CD8-positive, alpha-beta memory T cell (primary cell): ENCODE data around the gene DGKA. TPM values are rescaled to one million over a fixed set of nuclear protein-coding genes. Genes with fewer than 3 reads are reported as not detected.
A peak's percentile ranks its signal among the peaks of the same experiment; 100 is the strongest.

Source experiments
- CTCF ChIA-PET: fragments of 350-600 bp; sonication (Branson Sonifier 250); formaldehyde crosslinking; loops from one replicate; lab custom pipeline; 2021; ENCODE audit warnings: antibody characterized with exemption; lab: Charles Lee
- POLR2A ChIA-PET: fragments of 350-600 bp; sonication (Branson Sonifier 250); formaldehyde crosslinking; loops from one replicate; lab custom pipeline; 2021; ENCODE audit warnings: antibody characterized with exemption; lab: Charles Lee
- DNase-seq, 5 donors: peaks; one replicate each; pipeline versions ENCODE4 v3.0.0 to v3.0.0-alpha.2; 2020 to 2022; ENCODE audit warnings: mixed read lengths in 1 of 5
- H3K27ac ChIP-seq: one replicate; pipeline ENCODE4 v1.7.0; 2013; ENCODE audit warnings: low read depth, mild to moderate bottlenecking, low read length, moderate library complexity
- H3K27me3 ChIP-seq: 2 replicates; pipeline ENCODE4 v1.7.0; 2013; ENCODE audit warnings: low read length, mild to moderate bottlenecking; ENCODE audit not compliant: insufficient read depth, poor library complexity, severe bottlenecking
- H3K36me3 ChIP-seq: 2 replicates; pipeline ENCODE4 v1.7.0; 2013; ENCODE audit warnings: mild to moderate bottlenecking, low read length, moderate library complexity; ENCODE audit not compliant: insufficient read depth
- H3K4me1 ChIP-seq: 2 replicates; pipeline ENCODE4 v1.7.0; 2013; ENCODE audit warnings: mild to moderate bottlenecking, low read length, moderate library complexity; ENCODE audit not compliant: insufficient read depth
- H3K4me3 ChIP-seq: 2 replicates; pipeline ENCODE4 v1.7.0; 2013; ENCODE audit warnings: mild to moderate bottlenecking, low read length
- H3K9me3 ChIP-seq: 2 replicates; pipeline ENCODE4 v1.7.0; 2013; ENCODE audit warnings: mild to moderate bottlenecking, low read length
- H3K27ac Mint-ChIP-seq, 8 donors: one replicate each; pipeline ENCODE4 v1.8.0; 2020 to 2021; ENCODE audit warnings: mixed read lengths in 8 of 8, mild to moderate bottlenecking in 6 of 8, inconsistent platforms in 3 of 8, moderate library complexity in 3 of 8
- H3K27me3 Mint-ChIP-seq, 2 donors: one replicate each; pipeline ENCODE4 v1.8.0; 2020 to 2021; ENCODE audit warnings: mixed read lengths in 2 of 2, mild to moderate bottlenecking in 1 of 2, moderate library complexity in 1 of 2
- H3K36me3 Mint-ChIP-seq, 3 donors: one replicate each; pipeline ENCODE4 v1.8.0; 2020 to 2021; ENCODE audit warnings: mixed read lengths in 3 of 3, inconsistent platforms in 1 of 3, mild to moderate bottlenecking in 1 of 3
- H3K4me1 Mint-ChIP-seq, 3 donors: one replicate each; pipeline ENCODE4 v1.8.0; 2020 to 2021; ENCODE audit warnings: mixed read lengths in 3 of 3, inconsistent platforms in 1 of 3, mild to moderate bottlenecking in 1 of 3
- H3K4me3 Mint-ChIP-seq, 7 donors: one replicate each; pipeline ENCODE4 v1.8.0; 2020 to 2021; ENCODE audit warnings: mixed read lengths in 7 of 7, mild to moderate bottlenecking in 6 of 7, moderate library complexity in 4 of 7, inconsistent platforms in 2 of 7
- H3K9me3 Mint-ChIP-seq, 5 donors: one replicate each; pipeline ENCODE4 v1.8.0; 2020 to 2022; ENCODE audit warnings: mixed read lengths in 5 of 5, mild to moderate bottlenecking in 3 of 5, moderate library complexity in 2 of 5, inconsistent platforms in 1 of 5
- polyA plus RNA-seq: library from polyadenylated mRNA; unstranded; fragments of 300-500 nt; fragmentation: Illumina TruSeq; gene quantifications from one replicate; pipeline ENCODE4 v1.2.3, GENCODE V29; 2021
- total RNA-seq, 2 experiments: library from RNA; stranded (reverse); gene quantifications; one replicate each; pipeline ENCODE4 v1.2.3, GENCODE V29; 2021

The DGKA gene
- total and polyA plus RNA-seq, 3 experiments from 2014 or later = 221 to 236 (median 234) TPM

GRCh38 chr12:55931780-55932550, 1.0 kb downstream of the DGKA start:
- H3K9me3 ChIP-seq = no peaks in the 10 kb centered on the region
- H3K4me3 ChIP-seq = peak overlapping the region; percentile 98
- H3K36me3 Mint-ChIP-seq = peaks cover 0 to 67% (median 12%) of the 10 kb centered on the region in 3 donors
- ChIA-PET CTCF (interaction anchor here (0.6 to 11.4 kb wide), 8 partner anchors 6 to 193 kb away, joined by 3 to 96 read pairs (median 6); partner anchors contain the start of genes DNAJC14, ORMDL2, RAB5B and SARNP), POLR2A (interaction anchor here (0.5 to 3.1 kb wide), 8 partner anchors 8 to 287 kb away, joined by 3 to 25 read pairs (median 4); partner anchors contain the start of genes DNAJC14, ORMDL2, RAB5B and SARNP)
- H3K27ac ChIP-seq = peak overlapping the region; percentile 75
- H3K9me3 Mint-ChIP-seq = peaks cover 0 to 2% (median 0%) of the 10 kb centered on the region in 5 donors
- H3K27me3 Mint-ChIP-seq = peaks cover 0 to 5% of the 10 kb centered on the region in 2 donors
- DNase-seq = peak in 3 of 5 donors; percentile 17 to 33 (median 24)
- H3K4me3 Mint-ChIP-seq = peak overlapping the region; percentile 94 to 100 (median 98)
- H3K27ac Mint-ChIP-seq = peak overlapping the region; percentile 95 to 99 (median 98)
- H3K4me1 Mint-ChIP-seq = peaks cover 70 to 71% (median 70%) of the 10 kb centered on the region in 3 donors
- peaks cover 63% of the 10 kb centered on the region for H3K4me1 ChIP-seq
- H3K36me3 ChIP-seq = peaks cover 9% of the 10 kb centered on the region
- H3K27me3 ChIP-seq = no peaks in the 10 kb centered on the region

GRCh38 chr12:55932551-55932910, 1.6 kb downstream of the DGKA start:
- H3K9me3 ChIP-seq = no peaks in the 10 kb centered on the region
- Mint-ChIP-seq H3K36me3 (peaks cover 0 to 68% (median 12%) of the 10 kb centered on the region in 3 donors), H3K4me3 (peak overlapping the region; percentile 94 to 100 (median 98)), H3K9me3 (peaks cover 0 to 2% (median 0%) of the 10 kb centered on the region in 5 donors), H3K27me3 (peaks cover 0 to 1% of the 10 kb centered on the region in 2 donors), H3K4me1 (peaks cover 72 to 77% (median 76%) of the 10 kb centered on the region in 3 donors), H3K27ac (peak overlapping the region; percentile 92 to 99 (median 97))
- no peaks in the 10 kb centered on the region for H3K27me3 ChIP-seq
- ChIA-PET POLR2A (interaction anchor here (0.6 to 3.1 kb wide), 4 partner anchors 8 to 42 kb away, joined by 3 to 19 read pairs (median 4); partner anchors contain the start of gene RAB5B), CTCF (interaction anchor here (0.6 to 11.4 kb wide), 8 partner anchors 12 to 203 kb away, joined by 3 to 78 read pairs (median 4); partner anchors contain the start of genes DNAJC14, ORMDL2, RAB5B and SARNP)
- H3K36me3 ChIP-seq = peaks cover 15% of the 10 kb centered on the region
- peak in 4 of 5 donors; percentile 19 to 74 (median 58) for DNase-seq
- H3K27ac ChIP-seq = peak overlapping the region; percentile 75
- H3K4me3 ChIP-seq = peak overlapping the region; percentile 98
- peaks cover 68% of the 10 kb centered on the region for H3K4me1 ChIP-seq

- Mint-ChIP-seq H3K4me1 (peaks cover 73 to 84% (median 77%) of the 10 kb centered on the region in 3 donors), H3K27me3 (peaks cover 0 to 1% of the 10 kb centered on the region in 2 donors), H3K36me3 (peaks cover 0 to 72% (median 14%) of the 10 kb centered on the region in 3 donors), H3K4me3 (peak overlapping the region; percentile 94 to 100 (median 98)), H3K27ac (peak overlapping the region; percentile 92 to 99 (median 97)), H3K9me3 (peaks cover 0 to 2% (median 0%) of the 10 kb centered on the region in 5 donors)
- POLR2A ChIA-PET = interaction anchor here (0.6 to 1.4 kb wide), 6 partner anchors 11 to 190 kb away, joined by 3 to 4 read pairs (median 3); partner anchors contain the start of gene DNAJC14
- H3K36me3 ChIP-seq = peaks cover 22% of the 10 kb centered on the region
- H3K27ac ChIP-seq = peak overlapping the region; percentile 13
- H3K9me3 ChIP-seq = no peaks in the 10 kb centered on the region
- no peaks in the 10 kb centered on the region for H3K27me3 ChIP-seq
- no peak for DNase-seq
- H3K4me3 ChIP-seq = peak overlapping the region; percentile 98
- peaks cover 76% of the 10 kb centered on the region for H3K4me1 ChIP-seq
- CTCF ChIA-PET = interaction anchor here (0.9 to 11.4 kb wide), 6 partner anchors 9 to 204 kb away, joined by 3 to 78 read pairs (median 4); partner anchors contain the start of genes DNAJC14, ORMDL2 and SARNP
Measured at GRCh38 chr12:55933169-55933798, 2.3 kb downstream of the DGKA start.

GRCh38 chr12:55933799-55934742, 3.1 kb downstream of the DGKA start:
- peak overlapping the region; percentile 98 for H3K4me3 ChIP-seq
- H3K9me3 Mint-ChIP-seq = peaks cover 0 to 2% (median 0%) of the 10 kb centered on the region in 5 donors

GRCh38 chr12:55934773-55935172, 3.8 kb downstream of the DGKA start:
- Histone ChIP-seq H3K27ac (no peak overlapping the region), H3K4me3 (peak overlapping the region; percentile 52), H3K36me3 (peaks cover 26% of the 10 kb centered on the region), H3K27me3 (no peaks in the 10 kb centered on the region), H3K4me1 (peaks cover 79% of the 10 kb centered on the region), H3K9me3 (no peaks in the 10 kb centered on the region)
- DNase-seq = no peak
- H3K36me3 Mint-ChIP-seq = peaks cover 0 to 85% (median 14%) of the 10 kb centered on the region in 3 donors
- H3K9me3 Mint-ChIP-seq = peaks cover 0 to 2% (median 0%) of the 10 kb centered on the region in 5 donors
- H3K27ac Mint-ChIP-seq = peak overlapping the region; percentile 72 to 97 (median 92)
- H3K4me3 Mint-ChIP-seq = peak overlapping the region; percentile 89 to 100 (median 98)
- peaks cover 0 to 1% of the 10 kb centered on the region in 2 donors for H3K27me3 Mint-ChIP-seq
- ChIA-PET CTCF (interaction anchor here (1.3 to 11.4 kb wide), 4 partner anchors 7 to 196 kb away, joined by 3 to 96 read pairs (median 41); partner anchors contain the start of genes DGKA, PYM1 and RAB5B), POLR2A (interaction anchor here (0.6 to 1.4 kb wide), 2 partner anchors 9 to 105 kb away, joined by 3 to 6 read pairs; partner anchors contain the start of gene DNAJC14)
- peaks cover 75 to 91% (median 84%) of the 10 kb centered on the region in 3 donors for H3K4me1 Mint-ChIP-seq

More at GRCh38 chr12:55933799-55934742, 3.1 kb downstream of the DGKA start:
- Histone ChIP-seq H3K4me1 (peaks cover 79% of the 10 kb centered on the region), H3K36me3 (peaks cover 26% of the 10 kb centered on the region), H3K27me3 (no peaks in the 10 kb centered on the region), H3K27ac (no peak overlapping the region), H3K9me3 (no peaks in the 10 kb centered on the region)
- Mint-ChIP-seq H3K27ac (peak overlapping the region; percentile 68 to 97 (median 92)), H3K27me3 (peaks cover 0 to 1% of the 10 kb centered on the region in 2 donors), H3K36me3 (peaks cover 0 to 80% (median 14%) of the 10 kb centered on the region in 3 donors), H3K4me1 (peaks cover 76 to 91% (median 84%) of the 10 kb centered on the region in 3 donors), H3K4me3 (peak overlapping the region; percentile 94 to 100 (median 98))
- ChIA-PET POLR2A (interaction anchor here (0.6 to 1.4 kb wide), 5 partner anchors 10 to 190 kb away, joined by 3 to 6 read pairs (median 3); partner anchors contain the start of gene DNAJC14), CTCF (interaction anchor here (0.9 to 11.4 kb wide), 8 partner anchors 6 to 204 kb away, joined by 3 to 96 read pairs (median 4); partner anchors contain the start of genes DGKA, DNAJC14, ORMDL2 and PYM1)
- no peak for DNase-seq

GRCh38 chr12:55935738-55936151, 4.8 kb downstream of the DGKA start:
- H3K4me1 Mint-ChIP-seq = peaks cover 77 to 91% (median 85%) of the 10 kb centered on the region in 3 donors
- peak overlapping the region; percentile 89 to 100 (median 98) for H3K4me3 Mint-ChIP-seq
- H3K4me1 ChIP-seq = peaks cover 81% of the 10 kb centered on the region
- peaks cover 0 to 1% of the 10 kb centered on the region in 2 donors for H3K27me3 Mint-ChIP-seq
- POLR2A ChIA-PET = interaction anchor here (0.6 to 1.4 kb wide), 4 partner anchors 8 to 117 kb away, joined by 3 to 8 read pairs (median 4); no protein-coding TSS in a partner anchor
- peaks cover 0 to 2% (median 0%) of the 10 kb centered on the region in 5 donors for H3K9me3 Mint-ChIP-seq
- no peaks in the 10 kb centered on the region for H3K27me3 ChIP-seq
- no peaks in the 10 kb centered on the region for H3K9me3 ChIP-seq
- no peak overlapping the region for H3K27ac ChIP-seq
- peaks cover 35% of the 10 kb centered on the region for H3K36me3 ChIP-seq
- H3K36me3 Mint-ChIP-seq = peaks cover 0 to 90% (median 20%) of the 10 kb centered on the region in 3 donors
- DNase-seq = peak in 1 of 5 donors; percentile 33
- CTCF ChIA-PET = interaction anchor here (1.1 to 11.4 kb wide), 6 partner anchors 8 to 197 kb away, joined by 3 to 96 read pairs (median 4); partner anchors contain the start of genes DGKA, PYM1 and RAB5B
- peak overlapping the region; percentile 79 to 97 (median 95) for H3K27ac Mint-ChIP-seq
- H3K4me3 ChIP-seq = peak overlapping the region; percentile 52
